BLaER1 (cell line): ENCODE data around the gene TTI1.
A peak's percentile ranks its signal among the peaks of the same experiment; 100 is the strongest.

Experiments used
- H3K27ac ChIP-seq: shearing (Covaris generic); formaldehyde crosslinking; 2 replicates; pipeline ENCODE4 v1.8.1; 2022
- H3K27me3 ChIP-seq: shearing (Covaris generic); formaldehyde crosslinking; 2 replicates; pipeline ENCODE4 v1.8.1; 2022
- H3K36me3 ChIP-seq: shearing (Covaris generic); formaldehyde crosslinking; 2 replicates; pipeline ENCODE4 v1.8.1; 2022
- H3K4me1 ChIP-seq: shearing (Covaris generic); formaldehyde crosslinking; 2 replicates; pipeline ENCODE4 v1.8.1; 2022
- H3K4me2 ChIP-seq: shearing (Covaris generic); formaldehyde crosslinking; 2 replicates; pipeline ENCODE4 v1.8.1; 2022
- H3K4me3 ChIP-seq: shearing (Covaris generic); formaldehyde crosslinking; 2 replicates; pipeline ENCODE4 v1.8.1; 2022
- H3K9ac ChIP-seq: shearing (Covaris generic); formaldehyde crosslinking; 2 replicates; pipeline ENCODE4 v1.8.1; 2022
- H3K9me3 ChIP-seq: shearing (Covaris generic); formaldehyde crosslinking; 2 replicates; pipeline ENCODE4 v1.8.1; 2022
- H4K20me1 ChIP-seq: shearing (Covaris generic); formaldehyde crosslinking; 2 replicates; pipeline ENCODE4 v1.8.1; 2022
- Cebpa-rat ChIP-seq: shearing (Covaris generic); IDR thresholded peaks from 2 replicates; pipeline ENCODE4 v1.8.1; 2022

The TTI1 gene

DNA sequence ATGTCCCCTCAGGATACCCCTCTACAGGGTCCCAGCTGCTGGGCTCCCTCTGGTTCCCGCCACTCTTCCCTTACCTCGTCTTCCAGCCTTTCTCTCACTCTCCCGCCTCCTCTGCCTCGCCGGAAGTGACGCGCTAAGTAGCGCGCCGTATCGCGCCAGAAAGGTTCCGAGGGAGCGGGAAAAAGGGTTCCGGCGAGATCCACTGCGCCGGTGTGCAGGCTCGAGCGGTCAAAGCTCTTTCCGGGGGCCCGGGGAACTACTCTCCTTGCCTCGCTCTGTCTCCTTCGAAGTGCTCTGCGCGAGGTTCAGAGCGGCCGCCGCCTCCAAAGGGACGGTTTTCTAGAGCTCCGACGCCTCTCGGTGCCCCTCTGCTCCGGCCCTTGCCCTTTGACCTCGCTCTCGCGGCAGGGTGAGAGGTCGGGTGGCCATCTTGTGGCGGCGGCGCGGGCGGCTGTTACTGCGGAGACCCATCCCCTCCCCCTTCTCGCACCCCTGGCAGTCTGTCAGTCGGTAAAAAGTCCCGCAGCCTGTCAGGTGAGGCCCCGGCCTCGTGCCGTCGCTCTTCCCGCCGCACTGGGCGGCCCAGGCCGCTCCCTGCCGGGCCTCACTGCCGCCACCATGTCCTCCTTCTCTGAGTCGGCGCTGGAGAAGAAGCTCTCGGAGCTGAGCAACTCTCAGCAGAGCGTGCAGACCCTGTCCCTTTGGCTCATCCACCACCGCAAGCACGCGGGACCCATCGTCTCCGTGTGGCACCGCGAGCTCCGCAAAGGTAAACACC lies at the start of gene TTI1, which contains the start of gene RPRD1B:
Gene TTI1, minus strand, starts transcription at position 127 of the 778 bp plus-strand sequence. CDS start 19,640 bp downstream, outside the sequence.
Gene RPRD1B, plus strand, starts transcription at position 417 of the 778 bp plus-strand sequence. Its CDS starts 202 bp downstream, at position 619.
- no peaks in the 10 kb centered on the region for H3K9me3 ChIP-seq
- no peak for TF ChIP-seq Cebpa-rat
- peaks cover 61% of the 10 kb centered on the region for H3K4me1 ChIP-seq
- H3K27me3 ChIP-seq, result no peaks in the 10 kb centered on the region
- peak within 1 kb of the TSS; percentile 98 for H3K9ac ChIP-seq
- peak within 1 kb of the TSS; percentile 98 for H3K27ac ChIP-seq
- H3K4me3 ChIP-seq, result peak within 1 kb of the TSS; percentile 97
- peaks cover 24% of the 10 kb centered on the region for H3K36me3 ChIP-seq
- peak within 1 kb of the TSS; percentile 91 for H3K4me2 ChIP-seq
- H4K20me1 ChIP-seq, result peaks cover 38% of the 10 kb centered on the region

DNA sequence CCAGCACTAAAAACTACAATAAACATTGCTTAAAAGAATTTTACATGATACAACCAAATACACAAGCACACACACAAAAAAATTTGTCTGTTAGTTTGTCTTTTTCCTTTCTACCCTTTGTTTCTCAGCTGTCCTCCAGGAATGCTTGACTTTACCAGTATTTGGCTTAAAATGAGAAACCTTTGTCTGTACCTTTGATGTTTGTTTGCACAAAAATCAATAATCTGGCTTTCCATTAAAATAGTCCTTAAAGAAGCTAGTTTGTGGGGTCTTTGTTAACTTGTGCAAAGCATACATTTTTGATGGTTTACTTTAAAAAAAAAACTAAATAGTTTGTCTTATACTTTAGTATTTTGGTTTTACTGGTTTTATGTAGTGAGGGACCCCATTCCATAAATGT lies 49.6 kb upstream of the TTI1 start:
- peaks cover 35% of the 10 kb centered on the region for H4K20me1 ChIP-seq
- TF ChIP-seq Cebpa-rat, result no peak
- H3K4me1 ChIP-seq, result no peaks in the 10 kb centered on the region
- H3K9me3 ChIP-seq, result peaks cover 18% of the 10 kb centered on the region
- no peak overlapping the region for H3K9ac ChIP-seq
- no peak overlapping the region for H3K4me3 ChIP-seq
- no peaks in the 10 kb centered on the region for H3K27me3 ChIP-seq
- H3K36me3 ChIP-seq, result peaks cover 98% of the 10 kb centered on the region
- no peak overlapping the region for H3K4me2 ChIP-seq
- no peak overlapping the region for H3K27ac ChIP-seq

DNA sequence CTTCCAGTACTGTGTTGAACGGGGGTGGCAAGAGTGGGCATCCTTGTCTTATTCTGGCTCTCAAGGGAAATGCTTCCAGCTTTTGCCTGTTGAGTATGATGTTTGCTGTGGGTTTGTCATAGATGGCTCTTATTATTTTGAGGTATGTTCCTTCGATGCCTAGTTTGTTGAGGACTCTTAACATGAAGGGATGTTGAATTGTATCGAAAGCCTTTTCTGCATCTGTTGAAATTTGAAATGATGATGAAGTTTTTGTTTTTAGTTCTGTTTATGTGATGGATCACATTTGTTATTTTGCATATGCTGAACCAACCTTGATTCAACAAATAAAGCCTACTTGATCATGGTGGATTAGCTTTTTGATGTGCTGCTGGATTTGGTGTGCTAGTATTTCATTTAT lies 48.3 kb upstream of the TTI1 start:
- Histone ChIP-seq H3K27ac (no peak overlapping the region), H3K4me3 (no peak overlapping the region), H3K9me3 (peaks cover 18% of the 10 kb centered on the region), H3K36me3 (peaks cover 98% of the 10 kb centered on the region), H4K20me1 (peaks cover 35% of the 10 kb centered on the region), H3K9ac (no peak overlapping the region), H3K27me3 (no peaks in the 10 kb centered on the region), H3K4me1 (no peaks in the 10 kb centered on the region), H3K4me2 (no peak overlapping the region)
- no peak for TF ChIP-seq Cebpa-rat

DNA sequence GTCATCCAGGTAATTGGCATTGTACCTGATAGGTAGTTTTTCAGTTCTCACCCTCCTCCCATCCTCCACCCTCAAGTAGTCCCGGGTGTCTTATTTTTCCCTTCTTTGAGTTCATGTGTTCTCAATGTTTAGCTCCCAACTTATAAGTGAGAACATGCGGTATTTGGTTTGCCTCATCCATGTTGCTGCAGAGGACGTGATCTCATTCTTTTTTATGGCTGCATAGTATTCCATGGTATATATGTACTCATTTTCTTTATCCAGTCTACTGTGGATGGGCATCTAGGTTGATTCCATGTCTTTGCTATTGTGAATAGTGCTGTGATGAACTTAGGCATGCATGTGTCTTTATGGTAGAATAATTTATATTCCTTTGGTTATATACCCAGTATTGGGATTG lies 46.1 kb upstream of the TTI1 start:
- Histone ChIP-seq H3K27ac (no peak overlapping the region), H3K36me3 (peaks cover 90% of the 10 kb centered on the region), H3K9ac (no peak overlapping the region), H3K4me1 (peaks cover 8% of the 10 kb centered on the region), H3K27me3 (no peaks in the 10 kb centered on the region), H3K9me3 (peaks cover 18% of the 10 kb centered on the region), H4K20me1 (peaks cover 30% of the 10 kb centered on the region), H3K4me2 (no peak overlapping the region), H3K4me3 (no peak overlapping the region)
- TF ChIP-seq Cebpa-rat, result no peak

DNA sequence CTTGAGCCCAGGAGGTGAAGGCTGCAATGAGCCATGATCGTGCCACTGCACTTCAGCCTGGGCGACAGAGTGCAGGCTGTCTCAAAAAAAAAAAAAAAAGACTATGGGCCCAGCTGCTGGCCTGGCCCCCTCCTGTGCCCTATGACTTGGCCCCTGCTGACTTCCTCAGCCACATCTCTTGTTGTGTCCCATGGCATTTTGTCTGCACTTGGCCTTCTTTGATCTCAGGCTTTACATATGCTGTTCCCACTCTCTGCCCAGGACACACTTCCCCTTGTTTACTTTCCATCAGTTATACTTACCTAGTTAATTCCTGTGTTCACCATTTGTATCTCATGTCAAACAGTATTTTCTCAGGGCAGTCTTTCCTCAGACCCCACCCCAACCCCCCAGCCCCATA lies 44.8 kb upstream of the TTI1 start:
- H3K36me3 ChIP-seq, result peaks cover 91% of the 10 kb centered on the region
- H3K9ac ChIP-seq, result no peak overlapping the region
- H3K4me3 ChIP-seq, result no peak overlapping the region
- no peak overlapping the region for H3K27ac ChIP-seq
- no peak overlapping the region for H3K4me2 ChIP-seq
- TF ChIP-seq Cebpa-rat, result no peak
- no peaks in the 10 kb centered on the region for H3K27me3 ChIP-seq
- peaks cover 11% of the 10 kb centered on the region for H3K4me1 ChIP-seq
- peaks cover 42% of the 10 kb centered on the region for H4K20me1 ChIP-seq
- peaks cover 18% of the 10 kb centered on the region for H3K9me3 ChIP-seq

DNA sequence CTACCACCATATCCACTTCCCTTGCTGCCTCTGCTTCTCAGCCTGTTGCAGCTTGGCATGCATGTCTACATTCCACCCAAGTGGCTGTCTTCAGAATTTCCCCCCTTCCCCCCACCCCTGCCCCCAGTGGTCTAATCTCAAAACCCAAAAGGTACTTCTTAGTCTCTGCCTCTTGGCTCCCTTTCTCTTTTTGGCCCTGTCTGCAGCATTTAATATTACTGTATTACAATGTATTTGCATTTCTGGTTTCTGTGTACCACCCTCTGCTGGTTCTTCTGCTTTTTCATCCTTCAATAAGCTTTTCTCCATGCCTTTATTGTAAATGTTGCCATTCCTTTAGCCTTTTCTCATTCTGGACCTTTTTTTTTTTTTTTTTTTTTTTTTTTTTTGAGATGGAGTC lies 43.3 kb upstream of the TTI1 start:
- no peak overlapping the region for H3K9ac ChIP-seq

GRCh38 chr20:38075161-38075998 lies 42.1 kb upstream of the TTI1 start:
- no peak overlapping the region for H3K27ac ChIP-seq

More for the DNA sequence above, 43.3 kb upstream of the TTI1 start:
- peaks cover 11% of the 10 kb centered on the region for H3K4me1 ChIP-seq
- peaks cover 46% of the 10 kb centered on the region for H4K20me1 ChIP-seq
- H3K27ac ChIP-seq, result no peak overlapping the region
- no peaks in the 10 kb centered on the region for H3K27me3 ChIP-seq
- no peak overlapping the region for H3K4me3 ChIP-seq
- H3K4me2 ChIP-seq, result no peak overlapping the region
- peaks cover 91% of the 10 kb centered on the region for H3K36me3 ChIP-seq
- TF ChIP-seq Cebpa-rat, result no peak
- H3K9me3 ChIP-seq, result peaks cover 18% of the 10 kb centered on the region

GRCh38 chr20:38073307-38074071 lies 40.2 kb upstream of the TTI1 start:
- no peak overlapping the region for H3K4me3 ChIP-seq
- peaks cover 6% of the 10 kb centered on the region; the same call in 1 of the 2 replicates for H3K9me3 ChIP-seq
- H3K4me1 ChIP-seq, result peaks cover 11% of the 10 kb centered on the region
- no peak overlapping the region for H3K9ac ChIP-seq
- no peaks in the 10 kb centered on the region for H3K27me3 ChIP-seq
- H3K27ac ChIP-seq, result no peak overlapping the region
- H4K20me1 ChIP-seq, result peaks cover 25% of the 10 kb centered on the region
- TF ChIP-seq Cebpa-rat, result no peak
- peaks cover 91% of the 10 kb centered on the region for H3K36me3 ChIP-seq
- H3K4me2 ChIP-seq, result no peak overlapping the region

More at GRCh38 chr20:38075161-38075998, 42.1 kb upstream of the TTI1 start:
- Histone ChIP-seq H3K9ac (no peak overlapping the region), H3K36me3 (peaks cover 91% of the 10 kb centered on the region), H3K27me3 (no peaks in the 10 kb centered on the region), H3K4me2 (no peak overlapping the region), H3K9me3 (peaks cover 20% of the 10 kb centered on the region), H3K4me3 (no peak overlapping the region), H3K4me1 (peaks cover 11% of the 10 kb centered on the region), H4K20me1 (peaks cover 36% of the 10 kb centered on the region)
- TF ChIP-seq Cebpa-rat, result no peak

- H3K27ac ChIP-seq, result no peak overlapping the region
- no peak for TF ChIP-seq Cebpa-rat
- H3K4me1 ChIP-seq, result peaks cover 11% of the 10 kb centered on the region
Observed at GRCh38 chr20:38072898-38073297, 39.6 kb upstream of the TTI1 start.

More at GRCh38 chr20:38072898-38073297, 39.6 kb upstream of the TTI1 start:
- Histone ChIP-seq H3K9ac (no peak overlapping the region), H3K4me3 (no peak overlapping the region), H3K27me3 (no peaks in the 10 kb centered on the region), H3K36me3 (peaks cover 91% of the 10 kb centered on the region), H3K4me2 (no peak overlapping the region), H4K20me1 (peaks cover 25% of the 10 kb centered on the region), H3K9me3 (peaks cover 6% of the 10 kb centered on the region; the same call in 1 of the 2 replicates)
